Thyroid gland (tissue), 4 donors: ENCODE data around the gene SLAMF6. TPM values are rescaled to one million over a fixed set of nuclear protein-coding genes. Genes with fewer than 3 reads are reported as not detected.

ENCODE experiments used
- DNase-seq, 2 donors: peaks; one replicate each; pipeline ENCODE4 v3.0.0-alpha.2; 2019
- H3K27ac ChIP-seq, 3 donors: fragments of 200-600 bp; sonication (generic); 1 replicate in 2 of 3; 2 replicates in 1 of 3; pipeline ENCODE4 v1.5.1; 2016 to 2019; ENCODE audit warnings: mild to moderate bottlenecking in 1 of 3, moderate library complexity in 1 of 3
- H3K27me3 ChIP-seq: fragments of 200-600 bp; sonication (generic); one replicate; pipeline ENCODE4 v1.5.1; 2019
- H3K36me3 ChIP-seq, 2 donors: fragments of 200-600 bp; sonication (generic); one replicate each; pipeline ENCODE4 v1.5.1; 2016 to 2019
- H3K4me1 ChIP-seq, 2 donors: fragments of 200-600 bp; sonication (generic); one replicate each; pipeline ENCODE4 v1.5.1; 2017 to 2019
- H3K4me3 ChIP-seq, 3 donors: fragments of 200-600 bp; sonication (generic); replicated peaks in 1 of 3; 1 replicate in 2 of 3; 2 replicates in 1 of 3; pipeline ENCODE4 v1.5.1; 2016; ENCODE audit warnings: mild to moderate bottlenecking in 1 of 3
- H3K9me3 ChIP-seq: fragments of 200-600 bp; sonication (generic); one replicate; pipeline ENCODE4 v1.5.1; 2017
- POLR2A ChIP-seq, 2 donors: fragments of 450-650 bp; IDR thresholded peaks; one replicate each; pipeline ENCODE4 v1.6.1; 2017; ENCODE audit warnings: antibody characterized with exemption in 2 of 2, mild to moderate bottlenecking in 2 of 2, moderate library complexity in 1 of 2
- WGBS, 2 donors: methylation state at CpG; one replicate each; pipeline ENCODE4 v1.1.5; 2017; 5-methylcytosine and 5-hydroxymethylcytosine counted together
- intact Hi-C: fragments of 100-400 bp; cut with DNase I; formaldehyde crosslinking; loops from one replicate; pipeline ENCODE4 v1.15.1; 2023
- total RNA-seq, 4 donors: library from RNA; depleted of rRNA; stranded (reverse); fragments of >200 nt; gene quantifications; one replicate each; pipeline ENCODE4 v1.2.3, GENCODE V29; 2016
- TF ChIP-seq, protein P1 (sequence below), 6 experiments: fragments of 200-600 bp in 3 of 6; fragments of 450-650 bp in 3 of 6; sonication (generic) in 3 of 6; IDR thresholded peaks; one replicate each; pipeline ENCODE4 v1.5.1; 2016 to 2019; ENCODE audit warnings: antibody characterized with exemption in 6 of 6, mild to moderate bottlenecking in 2 of 6, inconsistent platforms in 1 of 6, moderate library complexity in 1 of 6

SLAMF6 gene
- total RNA-seq, 4 donors from 2014 or later = 1.3 to 3.6 (median 1.7) TPM

DNA sequence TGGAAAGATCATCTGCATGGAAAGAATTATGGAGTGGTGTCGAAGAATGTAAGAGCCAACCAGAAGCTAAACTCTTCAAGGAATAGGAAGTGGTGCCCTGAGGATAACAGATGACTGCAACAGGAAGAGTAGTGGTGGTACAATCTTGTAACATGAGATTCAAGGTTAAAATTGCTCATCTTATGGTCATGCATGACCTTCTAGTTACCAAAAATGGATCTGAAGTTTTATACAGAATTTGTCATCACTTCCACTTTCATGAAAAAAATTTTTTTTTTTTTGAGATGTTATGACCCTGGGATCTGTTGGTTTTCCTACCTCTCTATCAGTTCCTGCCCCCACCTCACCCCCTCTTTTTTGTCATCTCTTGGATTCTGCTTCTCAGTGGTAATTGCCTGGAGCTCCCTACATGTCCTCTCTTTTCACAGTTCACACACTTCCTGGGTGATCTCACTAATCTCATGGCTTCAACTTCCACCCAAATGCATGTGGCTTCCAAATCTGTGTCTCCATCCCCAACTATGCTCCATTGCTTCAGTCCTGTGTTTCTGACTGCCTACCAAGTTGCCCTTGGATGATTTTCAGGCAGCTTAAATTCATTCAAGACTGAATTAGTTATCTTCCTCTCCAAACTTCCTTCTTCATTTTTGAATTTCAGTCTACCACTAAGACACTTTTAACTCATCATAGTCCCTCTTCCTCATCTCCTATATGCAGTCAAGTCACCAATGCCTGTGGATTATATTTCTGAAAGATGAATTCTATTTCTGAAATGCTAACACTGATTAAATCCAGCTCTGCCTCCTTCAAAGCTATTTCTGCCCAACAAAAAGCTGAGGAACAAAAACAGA, 48.4 kb downstream of the SLAMF6 start:
- Histone ChIP-seq H3K4me3 (no peak overlapping the region), H3K4me1 (no peaks in the 10 kb centered on the region), H3K27ac (no peak overlapping the region), H3K36me3 (no peaks in the 10 kb centered on the region), H3K27me3 (no peaks in the 10 kb centered on the region), H3K9me3 (no peaks in the 10 kb centered on the region)
- no peak for TF ChIP-seq POLR2A (IDR thresholded peaks at IDR 0.05)
- TF ChIP-seq, protein P1, sequence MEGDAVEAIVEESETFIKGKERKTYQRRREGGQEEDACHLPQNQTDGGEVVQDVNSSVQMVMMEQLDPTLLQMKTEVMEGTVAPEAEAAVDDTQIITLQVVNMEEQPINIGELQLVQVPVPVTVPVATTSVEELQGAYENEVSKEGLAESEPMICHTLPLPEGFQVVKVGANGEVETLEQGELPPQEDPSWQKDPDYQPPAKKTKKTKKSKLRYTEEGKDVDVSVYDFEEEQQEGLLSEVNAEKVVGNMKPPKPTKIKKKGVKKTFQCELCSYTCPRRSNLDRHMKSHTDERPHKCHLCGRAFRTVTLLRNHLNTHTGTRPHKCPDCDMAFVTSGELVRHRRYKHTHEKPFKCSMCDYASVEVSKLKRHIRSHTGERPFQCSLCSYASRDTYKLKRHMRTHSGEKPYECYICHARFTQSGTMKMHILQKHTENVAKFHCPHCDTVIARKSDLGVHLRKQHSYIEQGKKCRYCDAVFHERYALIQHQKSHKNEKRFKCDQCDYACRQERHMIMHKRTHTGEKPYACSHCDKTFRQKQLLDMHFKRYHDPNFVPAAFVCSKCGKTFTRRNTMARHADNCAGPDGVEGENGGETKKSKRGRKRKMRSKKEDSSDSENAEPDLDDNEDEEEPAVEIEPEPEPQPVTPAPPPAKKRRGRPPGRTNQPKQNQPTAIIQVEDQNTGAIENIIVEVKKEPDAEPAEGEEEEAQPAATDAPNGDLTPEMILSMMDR (IDR thresholded peaks at IDR 0.05) = no peak
- 88 to 89% methylated on average over 1 of the region's 1 CpG for WGBS, 2 donors
- intact Hi-C loops = no loop called here
- no peak for DNase-seq

GRCh38 chr1:160472112-160472511, 50.9 kb downstream of the SLAMF6 start:
- Histone ChIP-seq H3K36me3 (no peaks in the 10 kb centered on the region), H3K9me3 (no peaks in the 10 kb centered on the region), H3K4me1 (no peaks in the 10 kb centered on the region), H3K27ac (no peak overlapping the region), H3K27me3 (no peaks in the 10 kb centered on the region), H3K4me3 (no peak overlapping the region)
- DNase-seq = no peak
- WGBS, 2 donors = 87 to 90% methylated on average over 3 of the region's 3 CpGs
- no peak for TF ChIP-seq POLR2A (IDR thresholded peaks at IDR 0.05)
- TF ChIP-seq, protein P1 (IDR thresholded peaks at IDR 0.05) = no peak
- intact Hi-C loops = no loop called here

DNA sequence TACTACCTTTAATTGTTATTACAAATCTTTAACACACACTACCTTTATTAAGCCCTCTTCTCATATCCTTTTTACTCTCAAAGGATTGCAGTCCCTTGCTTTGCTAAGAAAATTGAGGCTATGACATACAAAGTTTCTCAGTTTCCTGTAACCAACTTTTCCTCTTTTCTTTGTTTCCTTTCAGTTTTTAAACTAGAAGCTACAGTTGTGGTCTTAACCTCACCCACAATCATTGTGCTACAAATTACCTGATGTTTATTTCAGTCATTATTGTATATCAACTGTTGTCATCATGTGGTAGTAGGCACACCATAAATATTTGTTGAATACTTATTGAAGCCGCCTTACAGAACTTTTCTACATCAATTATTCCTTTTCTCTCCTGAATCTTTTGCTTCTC, 51.8 kb downstream of the SLAMF6 start:
- Histone ChIP-seq H3K27ac (no peak overlapping the region), H3K9me3 (no peaks in the 10 kb centered on the region), H3K4me1 (no peaks in the 10 kb centered on the region), H3K27me3 (no peaks in the 10 kb centered on the region), H3K4me3 (no peak overlapping the region), H3K36me3 (no peaks in the 10 kb centered on the region)
- DNase-seq = no peak
- TF ChIP-seq POLR2A (IDR thresholded peaks at IDR 0.05) = no peak
- TF ChIP-seq, protein P1 (IDR thresholded peaks at IDR 0.05) = no peak
- WGBS, 2 donors = 92 to 96% methylated on average over 1 of the region's 1 CpG
- intact Hi-C loops = no loop called here

DNA sequence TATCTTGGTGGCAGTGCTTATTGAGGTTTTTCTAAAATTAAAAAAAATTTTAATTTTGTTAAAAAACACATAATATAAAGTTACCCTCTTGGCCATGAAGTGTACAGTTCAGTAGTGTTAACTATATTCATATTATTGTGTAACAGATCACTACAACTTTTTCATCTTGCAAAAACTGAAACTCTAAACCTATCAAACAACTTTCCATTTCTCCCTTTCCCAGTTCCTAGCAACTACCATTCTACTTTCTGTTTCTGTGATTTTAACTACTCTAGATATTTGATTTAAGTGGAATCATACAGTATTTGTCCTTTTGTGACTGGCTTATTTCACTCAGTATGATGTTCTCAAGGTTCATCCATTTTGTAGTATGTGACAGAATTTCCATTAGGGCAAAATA, 55.5 kb downstream of the SLAMF6 start:
- intact Hi-C loops = no loop called here
- Histone ChIP-seq H3K27ac (no peak overlapping the region), H3K27me3 (no peaks in the 10 kb centered on the region), H3K9me3 (no peaks in the 10 kb centered on the region), H3K36me3 (no peaks in the 10 kb centered on the region), H3K4me3 (no peak overlapping the region), H3K4me1 (no peaks in the 10 kb centered on the region)
- no peak for TF ChIP-seq POLR2A (IDR thresholded peaks at IDR 0.05)
- TF ChIP-seq, protein P1 (IDR thresholded peaks at IDR 0.05) = no peak
- no peak for DNase-seq

DNA sequence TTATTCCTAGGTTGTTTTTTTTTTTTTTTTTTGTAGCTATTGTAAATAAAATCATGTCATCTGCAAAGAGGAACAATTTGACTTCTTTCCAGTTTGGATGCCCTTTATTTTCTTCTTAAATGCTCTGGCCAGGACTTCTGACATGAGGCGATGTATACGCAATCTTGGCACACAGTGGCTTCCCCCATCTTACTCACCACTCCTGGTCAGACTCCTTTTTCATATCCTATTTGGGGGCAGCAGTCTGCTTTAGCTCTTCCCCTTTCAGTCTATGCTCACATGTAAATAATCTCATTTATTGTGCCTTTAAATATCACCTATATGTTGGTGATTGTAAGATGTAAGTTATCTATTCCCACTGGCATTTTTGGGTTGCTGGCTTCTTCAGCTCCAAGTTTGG, 56.1 kb downstream of the SLAMF6 start:
- no peak for DNase-seq
- H3K9me3 ChIP-seq = no peaks in the 10 kb centered on the region
- H3K27ac ChIP-seq = no peak overlapping the region
- no peaks in the 10 kb centered on the region for H3K4me1 ChIP-seq
- 89 to 94% methylated on average over 2 of the region's 2 CpGs for WGBS, 2 donors
- H3K36me3 ChIP-seq = no peaks in the 10 kb centered on the region
- intact Hi-C loops = no loop called here
- no peak for TF ChIP-seq POLR2A (IDR thresholded peaks at IDR 0.05)
- TF ChIP-seq, protein P1 (IDR thresholded peaks at IDR 0.05) = no peak
- H3K27me3 ChIP-seq = no peaks in the 10 kb centered on the region
- no peak overlapping the region for H3K4me3 ChIP-seq
